BE2C (cell line): Measurements from ENCODE around the gene ACADSB.

Experiments used
- DNase-seq: peaks from one replicate; pipeline ENCODE4 v3.0.0-alpha.2; 2020
- H3K27me3 ChIP-seq: fragments of 250-450 bp; sonication (Bioruptor Pico); 2 replicates; pipeline ENCODE4 v1.5.1; 2020; ENCODE audit warnings: mild to moderate bottlenecking
- H3K36me3 ChIP-seq: fragments of 250-450 bp; sonication (Bioruptor Pico); 2 replicates; pipeline ENCODE4 v1.5.1; 2020; ENCODE audit warnings: mild to moderate bottlenecking
- H3K4me1 ChIP-seq: fragments of 250-450 bp; sonication (Bioruptor Pico); 2 replicates; pipeline ENCODE4 v1.5.1; 2020
- H3K4me3 ChIP-seq: 2 replicates; pipeline ENCODE4 v1.5.1; 2011; ENCODE audit warnings: low read depth, low read length
- H3K9me3 ChIP-seq: fragments of 250-450 bp; sonication (Bioruptor Pico); 2 replicates; pipeline ENCODE4 v1.5.1; 2020
- CTCF ChIP-seq: IDR thresholded peaks from 2 replicates; pipeline ENCODE4 v1.5.1; 2012; ENCODE audit warnings: mild to moderate bottlenecking, low read depth, low read length

The ACADSB gene

GRCh38 chr10:123039632-123039930, 30.8 kb downstream of the ACADSB start:
- no peak overlapping the region for H3K4me3 ChIP-seq
- no peak for DNase-seq

GRCh38 chr10:123042708-123043408, 34.1 kb downstream of the ACADSB start:
- no peaks in the 10 kb centered on the region for H3K27me3 ChIP-seq
- H3K9me3 ChIP-seq: no peaks in the 10 kb centered on the region
- H3K4me3 ChIP-seq: no peak overlapping the region
- no peak for TF ChIP-seq CTCF
- no peaks in the 10 kb centered on the region for H3K36me3 ChIP-seq
- no peak for DNase-seq
- no peaks in the 10 kb centered on the region for H3K4me1 ChIP-seq

More at GRCh38 chr10:123039632-123039930, 30.8 kb downstream of the ACADSB start:
- TF ChIP-seq CTCF: no peak
- H3K27me3 ChIP-seq: no peaks in the 10 kb centered on the region
- H3K36me3 ChIP-seq: peaks cover 4% of the 10 kb centered on the region; the same call in 1 of the 2 replicates
- no peaks in the 10 kb centered on the region for H3K9me3 ChIP-seq
- no peaks in the 10 kb centered on the region for H3K4me1 ChIP-seq

- H3K4me1 ChIP-seq: no peaks in the 10 kb centered on the region
- H3K27me3 ChIP-seq: no peaks in the 10 kb centered on the region
- no peaks in the 10 kb centered on the region for H3K9me3 ChIP-seq
- peak; percentile 51 for DNase-seq
- no peak overlapping the region for H3K4me3 ChIP-seq
- H3K36me3 ChIP-seq: no peaks in the 10 kb centered on the region
- peak; percentile 86 for TF ChIP-seq CTCF
Observed at GRCh38 chr10:123043409-123043925, 34.7 kb downstream of the ACADSB start.

GRCh38 chr10:123044391-123044790, 35.6 kb downstream of the ACADSB start:
- peak; percentile 31 for TF ChIP-seq CTCF
- Histone ChIP-seq H3K4me3 (no peak overlapping the region), H3K4me1 (no peaks in the 10 kb centered on the region), H3K9me3 (no peaks in the 10 kb centered on the region), H3K27me3 (no peaks in the 10 kb centered on the region), H3K36me3 (no peaks in the 10 kb centered on the region)
- no peak for DNase-seq

GRCh38 chr10:123045961-123046731, 37.3 kb downstream of the ACADSB start:
- no peak for DNase-seq
- Histone ChIP-seq H3K9me3 (no peaks in the 10 kb centered on the region), H3K27me3 (no peaks in the 10 kb centered on the region), H3K36me3 (no peaks in the 10 kb centered on the region), H3K4me3 (no peak overlapping the region), H3K4me1 (no peaks in the 10 kb centered on the region)
- no peak for TF ChIP-seq CTCF

- no peak overlapping the region for H3K4me3 ChIP-seq
- H3K27me3 ChIP-seq: no peaks in the 10 kb centered on the region
- DNase-seq: no peak
- H3K36me3 ChIP-seq: no peaks in the 10 kb centered on the region
- no peaks in the 10 kb centered on the region for H3K9me3 ChIP-seq
- TF ChIP-seq CTCF: no peak
- H3K4me1 ChIP-seq: no peaks in the 10 kb centered on the region
Observed at GRCh38 chr10:123057968-123058367, 49.2 kb downstream of the ACADSB start.
